H1 (cell line): Measurements from ENCODE around the gene WDR41. TPM values are rescaled to one million over a fixed set of nuclear protein-coding genes. Genes with fewer than 3 reads are reported as not detected.

ENCODE experiments used
- CTCF ChIA-PET: fragments of 300-600 bp; sonication (Branson Sonifier 250); formaldehyde crosslinking; loops from one replicate; lab custom pipeline; 2021; ENCODE audit not compliant: partially characterized antibody; lab: Charles Lee
- POLR2A ChIA-PET: fragments of 300-600 bp; sonication (Branson Sonifier 250); formaldehyde crosslinking; loops from one replicate; lab custom pipeline; 2021; ENCODE audit warnings: inconsistent platforms; ENCODE audit not compliant: partially characterized antibody; lab: Charles Lee
- DNase-seq, 2 experiments: peaks; one replicate each; pipeline versions ENCODE4 v3.0.0 to v3.0.0-alpha.2; 2010 to 2022; ENCODE audit warnings: low spot score in 2 of 2, low read depth in 1 of 2, mixed read lengths in 1 of 2
- FAIRE-seq: peaks from 2 replicates; lab custom pipeline; 2011; peaks lifted over from hg19 to GRCh38; lab: Jason Lieb, UNC
- H2AFZ ChIP-seq: 2 replicates; pipeline ENCODE4 v1.8.1; 2012; ENCODE audit warnings: low read length, inconsistent platforms
- H2AK5ac ChIP-seq: 2 replicates; pipeline ENCODE4 v1.6.1; 2013; ENCODE audit warnings: low read depth, low read length
- H2BK120ac ChIP-seq: replicated peaks from 2 replicates; pipeline ENCODE3; 2013; ENCODE audit warnings: low read depth, low read length, inconsistent platforms
- H2BK12ac ChIP-seq: 2 replicates; pipeline ENCODE4 v1.6.1; 2013; ENCODE audit warnings: low read depth, low read length
- H2BK15ac ChIP-seq: 2 replicates; pipeline ENCODE4 v1.6.1; 2013; ENCODE audit warnings: low read length
- H2BK20ac ChIP-seq: 2 replicates; pipeline ENCODE4 v1.6.1; 2013; ENCODE audit warnings: low read length
- H2BK5ac ChIP-seq: 2 replicates; pipeline ENCODE4 v1.6.1; 2013; ENCODE audit warnings: low read depth, low read length
- H3K14ac ChIP-seq: 2 replicates; pipeline ENCODE4 v1.6.1; 2013; ENCODE audit warnings: inconsistent platforms; ENCODE audit not compliant: insufficient read length
- H3K18ac ChIP-seq: 2 replicates; pipeline ENCODE4 v1.6.1; 2013; ENCODE audit warnings: low read length; ENCODE audit errors: extremely low read depth
- H3K23ac ChIP-seq: 2 replicates; pipeline ENCODE4 v1.6.1; 2013; ENCODE audit warnings: inconsistent platforms; ENCODE audit not compliant: insufficient read length
- H3K23me2 ChIP-seq: 2 replicates; pipeline ENCODE4 v1.6.1; 2013; ENCODE audit warnings: low read depth, low read length
- H3K27ac ChIP-seq: 2 replicates; pipeline ENCODE4 v1.6.1; 2011; ENCODE audit warnings: low read depth, low read length, inconsistent platforms
- H3K27me3 ChIP-seq, 4 experiments: replicated peaks in 1 of 4; 1 replicate in 1 of 4; 2 replicates in 3 of 4; pipeline versions ENCODE4 v1.6.1 to v1.8.1; 2011 to 2013; ENCODE audit warnings: low read length in 3 of 4, mild to moderate bottlenecking in 3 of 4, inconsistent platforms in 2 of 4, mixed read lengths in 2 of 4, moderate library complexity in 1 of 4; ENCODE audit not compliant: control insufficient read depth in 3 of 4, insufficient read depth in 3 of 4; ENCODE audit errors: extremely low read depth in 1 of 4
- H3K36me3 ChIP-seq, 4 experiments: 2 replicates each; pipeline versions ENCODE4 v1.6.1 to v1.8.1; 2011 to 2013; ENCODE audit warnings: mild to moderate bottlenecking in 4 of 4, low read length in 3 of 4, moderate library complexity in 2 of 4, control low read depth in 1 of 4, inconsistent platforms in 1 of 4; ENCODE audit not compliant: insufficient read depth in 4 of 4, control insufficient read depth in 2 of 4
- H3K4ac ChIP-seq: replicated peaks from 2 replicates; pipeline ENCODE3; 2013; ENCODE audit warnings: low read length, low read depth, mixed read lengths, inconsistent platforms; ENCODE audit not compliant: insufficient read length
- H3K4me1 ChIP-seq, 4 experiments: replicated peaks in 1 of 4; 1 replicate in 1 of 4; 2 replicates in 3 of 4; pipeline versions ENCODE4 v1.6.1 to v1.8.1; 2011 to 2013; ENCODE audit warnings: low read length in 3 of 4, inconsistent platforms in 2 of 4, mixed read lengths in 1 of 4; ENCODE audit not compliant: insufficient read depth in 4 of 4, control insufficient read depth in 3 of 4
- H3K4me2 ChIP-seq, 2 experiments: 2 replicates each; pipeline versions ENCODE4 v1.6.1 to v1.8.1; 2011 to 2013; ENCODE audit warnings: low read depth in 2 of 2, low read length in 2 of 2, control low read depth in 1 of 2, inconsistent platforms in 1 of 2, mild to moderate bottlenecking in 1 of 2; ENCODE audit not compliant: insufficient read depth in 1 of 2
- H3K4me3 ChIP-seq, 4 experiments: fragments of 200-600, 300-600 bp in 1 of 4; sonication (generic), shearing (Covaris generic), sonication (Bioruptor Twin) in 1 of 4; 2 replicates each; pipeline versions ENCODE4 v1.5.1 to v1.8.1; 2011 to 2016; ENCODE audit warnings: low read length in 4 of 4, low read depth in 3 of 4, control low read depth in 2 of 4, inconsistent platforms in 2 of 4, mild to moderate bottlenecking in 2 of 4, mixed read lengths in 1 of 4, moderate library complexity in 1 of 4; ENCODE audit not compliant: insufficient read depth in 2 of 4; ENCODE audit errors: extremely low read depth in 1 of 4
- H3K56ac ChIP-seq: replicated peaks from 2 replicates; pipeline ENCODE3; 2013; ENCODE audit warnings: low read depth, mild to moderate bottlenecking, mixed read lengths, low read length, inconsistent platforms; ENCODE audit not compliant: insufficient read length
- H3K79me1 ChIP-seq: 2 replicates; pipeline ENCODE4 v1.6.1; 2013; ENCODE audit warnings: low read depth, low read length, control low read depth
- H3K79me2 ChIP-seq, 2 experiments: 2 replicates each; pipeline versions ENCODE4 v1.6.1 to v1.8.1; 2012 to 2013; ENCODE audit warnings: low read length in 2 of 2, mild to moderate bottlenecking in 2 of 2, inconsistent platforms in 1 of 2; ENCODE audit not compliant: insufficient read depth in 2 of 2, control insufficient read depth in 1 of 2
- H3K9ac ChIP-seq, 4 experiments: replicated peaks in 1 of 4; 1 replicate in 1 of 4; 2 replicates in 3 of 4; pipeline versions ENCODE4 v1.6.1 to v1.8.1; 2011 to 2013; ENCODE audit warnings: low read depth in 3 of 4, low read length in 3 of 4, control low read depth in 2 of 4, mild to moderate bottlenecking in 2 of 4, moderate library complexity in 2 of 4, inconsistent platforms in 1 of 4; ENCODE audit errors: extremely low read depth in 1 of 4
- H3K9me3 ChIP-seq, 2 experiments: 2 replicates each; pipeline versions ENCODE4 v1.6.1 to v1.8.1; 2012 to 2013; ENCODE audit warnings: mild to moderate bottlenecking in 2 of 2, moderate library complexity in 2 of 2, control low read depth in 1 of 2, inconsistent platforms in 1 of 2, low read depth in 1 of 2, low read length in 1 of 2, mixed read lengths in 1 of 2; ENCODE audit not compliant: insufficient read depth in 2 of 2
- H4K20me1 ChIP-seq, 2 experiments: replicated peaks in 1 of 2; 2 replicates each; pipeline versions ENCODE3 to v1.8.1; 2011 to 2013; ENCODE audit warnings: inconsistent platforms in 2 of 2, low read length in 2 of 2, mild to moderate bottlenecking in 1 of 2; ENCODE audit not compliant: insufficient read depth in 2 of 2, control insufficient read depth in 1 of 2
- H4K5ac ChIP-seq: 2 replicates; pipeline ENCODE4 v1.6.1; 2013; ENCODE audit warnings: low read length, low read depth, mixed read lengths, inconsistent platforms; ENCODE audit not compliant: insufficient read length
- H4K8ac ChIP-seq: 2 replicates; pipeline ENCODE4 v1.8.0; 2013; ENCODE audit warnings: mild to moderate bottlenecking, moderate library complexity, low read length, inconsistent platforms; ENCODE audit not compliant: insufficient read depth; ENCODE audit errors: extremely low read depth
- H4K91ac ChIP-seq: replicated peaks from 2 replicates; pipeline ENCODE3; 2013; ENCODE audit warnings: low read length, mixed read lengths, inconsistent platforms; ENCODE audit not compliant: insufficient read length
- ATF3 ChIP-seq: IDR thresholded peaks from 2 replicates; pipeline ENCODE4 v1.6.1; 2011; ENCODE audit warnings: low read depth, mild to moderate bottlenecking, low read length; ENCODE audit not compliant: insufficient read depth
- CREB1 ChIP-seq: IDR thresholded peaks from 2 replicates; pipeline ENCODE4 v1.6.1; 2012; ENCODE audit warnings: inconsistent platforms
- CTCF ChIP-seq, 3 experiments: IDR thresholded peaks; 1 replicate in 2 of 3; 2 replicates in 1 of 3; pipeline versions ENCODE4 v1.5.1 to v1.6.1; 2011; ENCODE audit warnings: low read length in 3 of 3, mild to moderate bottlenecking in 3 of 3, inconsistent platforms in 2 of 3, low read depth in 1 of 3, moderate library complexity in 1 of 3; ENCODE audit not compliant: insufficient read depth in 1 of 3; ENCODE audit errors: control extremely low read depth in 1 of 3
- HDAC6 ChIP-seq: IDR thresholded peaks from one replicate; pipeline ENCODE4 v1.7.1; 2012; ENCODE audit warnings: low read depth, mild to moderate bottlenecking, inconsistent platforms, low read length, moderate library complexity
- PHF8 ChIP-seq: fragments of 200-600 bp; sonication (generic); conservative IDR thresholded peaks from 2 replicates; pipeline ENCODE4 v1.7.1; 2012; ENCODE audit warnings: low read depth, mild to moderate bottlenecking, inconsistent platforms, low read length, moderate library complexity
- TAF7 ChIP-seq: optimal IDR thresholded peaks from 2 replicates; pipeline ENCODE3; 2011; ENCODE audit warnings: low read depth, mild to moderate bottlenecking, inconsistent platforms, low read length, moderate library complexity, borderline replicate concordance
- WGBS, 2 experiments: shearing (Covaris generic) in 1 of 2; methylation state at CpG; one replicate each; pipeline versions ENCODE4 v1.1.6 to v1.1.7; 2013 to 2015; ENCODE audit warnings: low lambda C conversion rate in 2 of 2, mixed read lengths in 2 of 2, inconsistent platforms in 1 of 2, low coverage in 1 of 2, missing lambda C conversion rate in 1 of 2; ENCODE audit not compliant: insufficient replicate concordance in 2 of 2, insufficient coverage in 1 of 2, insufficient read length in 1 of 2; ENCODE audit errors: extremely low coverage in 1 of 2, missing lambda C conversion rate in 1 of 2; 5-methylcytosine and 5-hydroxymethylcytosine counted together
- polyA plus RNA-seq, 7 experiments: library from polyadenylated mRNA; depleted of rRNA in 3 of 7; stranded (reverse) in 5 of 7; unstranded in 2 of 7; fragments of >200 nt in 5 of 7; fragments of 200-250 nt in 2 of 7; gene quantifications; 1 replicate in 5 of 7; 2 replicates in 1 of 7; 4 replicates in 1 of 7; pipeline versions ENCODE4 v1.2.1 to v1.2.3, GENCODE V29; 2011 to 2013; ENCODE audit warnings: missing spikeins in 2 of 7, mixed read lengths in 2 of 7
- total RNA-seq: library from RNA; stranded (reverse); fragmentation: NEBNext Ultra II Directional; extraction: Animal tissue kit (Norgen Biotek cat#: 25700); gene quantifications from 2 replicates; pipeline ENCODE4 v1.2.1, GENCODE V29; 2021

WDR41 gene
- total and polyA plus RNA-seq, 2 of the 8 experiments (the other 6 are each of a cell fraction or from before 2014, with no cell fraction given): 16.4 to 44.9 TPM

GRCh38 chr5:77452351-77452750, 39.8 kb downstream of the WDR41 start:
- Histone ChIP-seq H2AFZ (no peak overlapping the region), H3K14ac (no peak overlapping the region), H2BK5ac (no peak overlapping the region), H3K23ac (no peak overlapping the region), H2AK5ac (no peak overlapping the region), H3K27ac (no peak overlapping the region), H3K79me2 (no peaks in the 10 kb centered on the region), H2BK20ac (no peak overlapping the region), H3K27me3 (no peaks in the 10 kb centered on the region), H4K20me1 (no peaks in the 10 kb centered on the region), H3K9ac (no peak overlapping the region), H3K9me3 (no peaks in the 10 kb centered on the region), H2BK120ac (no peak overlapping the region), H3K4me3 (no peak overlapping the region), H3K36me3 (peaks cover 0 to 19% (median 9%) of the 10 kb centered on the region in 4 experiments; a peak in 6 of 8 replicates), H3K23me2 (no peaks in the 10 kb centered on the region), H3K18ac (no peak overlapping the region), H3K56ac (no peak overlapping the region), H3K4me2 (no peak overlapping the region), H4K5ac (no peak overlapping the region), H2BK12ac (no peak overlapping the region), H3K4me1 (no peaks in the 10 kb centered on the region), H3K79me1 (no peaks in the 10 kb centered on the region), H4K91ac (no peak overlapping the region), H2BK15ac (no peak overlapping the region), H4K8ac (no peak overlapping the region), H3K4ac (no peak overlapping the region)
- DNase-seq: no peak
- ChIA-PET CTCF (no interaction called here), POLR2A (no interaction called here)
- TF ChIP-seq CREB1: no peak
- no peak for TF ChIP-seq PHF8
- TF ChIP-seq ATF3: no peak
- TF ChIP-seq TAF7: no peak
- no peak for TF ChIP-seq CTCF (IDR thresholded peaks at IDR 0.05; ENCODE audit: control extremely low read depth in 1 of 3, insufficient read depth in 1 of 3, low read depth in 1 of 3, low read length in 3 of 3)
- TF ChIP-seq HDAC6: no peak
- WGBS, 2 experiments: 87% methylated on average over 1 of the region's 1 CpG; no CpG with 5 or more reads in 1 of the 2 experiments
- no peak for FAIRE-seq
